ENCODE results near the gene DCDC2C.
"Not testable (repeated sequence)": the region's sequence is repeated elsewhere in the genome, so short reads cannot be mapped to it uniquely, and the experiment has no call there.

DCDC2C gene

DNA sequence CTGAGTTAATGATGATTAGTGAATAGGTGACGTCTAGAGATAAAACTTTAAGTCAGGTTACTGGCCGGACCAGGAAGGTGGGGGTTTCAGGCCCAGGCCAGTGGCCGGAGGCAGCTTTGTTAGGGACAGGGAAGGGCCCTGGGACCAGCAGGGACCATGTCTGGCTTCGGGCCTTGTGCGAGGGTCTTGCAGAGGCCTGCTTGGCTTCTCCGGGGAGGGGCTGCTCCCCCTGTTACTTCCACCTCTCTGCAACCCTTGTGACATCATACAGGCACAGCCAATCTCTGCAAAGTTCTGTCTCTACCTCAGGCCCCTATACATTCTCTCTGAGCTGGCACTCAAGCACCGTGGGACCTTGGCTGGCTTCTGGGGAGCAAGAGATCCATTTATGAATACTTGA is 45.5 kb upstream of the DCDC2C start, which contains the start of gene ALLC:
Gene ALLC, plus strand, starts transcription at position 320 of the 400 bp plus-strand sequence. CDS start 12,958 bp downstream, outside the sequence.
- no peak for DNase-seq (ENCODE audit: low read depth)
- TF ChIP-seq, protein P1, sequence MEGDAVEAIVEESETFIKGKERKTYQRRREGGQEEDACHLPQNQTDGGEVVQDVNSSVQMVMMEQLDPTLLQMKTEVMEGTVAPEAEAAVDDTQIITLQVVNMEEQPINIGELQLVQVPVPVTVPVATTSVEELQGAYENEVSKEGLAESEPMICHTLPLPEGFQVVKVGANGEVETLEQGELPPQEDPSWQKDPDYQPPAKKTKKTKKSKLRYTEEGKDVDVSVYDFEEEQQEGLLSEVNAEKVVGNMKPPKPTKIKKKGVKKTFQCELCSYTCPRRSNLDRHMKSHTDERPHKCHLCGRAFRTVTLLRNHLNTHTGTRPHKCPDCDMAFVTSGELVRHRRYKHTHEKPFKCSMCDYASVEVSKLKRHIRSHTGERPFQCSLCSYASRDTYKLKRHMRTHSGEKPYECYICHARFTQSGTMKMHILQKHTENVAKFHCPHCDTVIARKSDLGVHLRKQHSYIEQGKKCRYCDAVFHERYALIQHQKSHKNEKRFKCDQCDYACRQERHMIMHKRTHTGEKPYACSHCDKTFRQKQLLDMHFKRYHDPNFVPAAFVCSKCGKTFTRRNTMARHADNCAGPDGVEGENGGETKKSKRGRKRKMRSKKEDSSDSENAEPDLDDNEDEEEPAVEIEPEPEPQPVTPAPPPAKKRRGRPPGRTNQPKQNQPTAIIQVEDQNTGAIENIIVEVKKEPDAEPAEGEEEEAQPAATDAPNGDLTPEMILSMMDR (IDR thresholded peaks at IDR 0.05; ENCODE audit: low read depth, low read length, missing control alignments) = no peak
- H3K4me3 ChIP-seq (ENCODE audit: low read depth, low read length) = no peak within 1 kb of the TSS
- in situ Hi-C loops (cut with HindIII; ENCODE audit: low sequenced_read_pairs) = no loop called here

DNA sequence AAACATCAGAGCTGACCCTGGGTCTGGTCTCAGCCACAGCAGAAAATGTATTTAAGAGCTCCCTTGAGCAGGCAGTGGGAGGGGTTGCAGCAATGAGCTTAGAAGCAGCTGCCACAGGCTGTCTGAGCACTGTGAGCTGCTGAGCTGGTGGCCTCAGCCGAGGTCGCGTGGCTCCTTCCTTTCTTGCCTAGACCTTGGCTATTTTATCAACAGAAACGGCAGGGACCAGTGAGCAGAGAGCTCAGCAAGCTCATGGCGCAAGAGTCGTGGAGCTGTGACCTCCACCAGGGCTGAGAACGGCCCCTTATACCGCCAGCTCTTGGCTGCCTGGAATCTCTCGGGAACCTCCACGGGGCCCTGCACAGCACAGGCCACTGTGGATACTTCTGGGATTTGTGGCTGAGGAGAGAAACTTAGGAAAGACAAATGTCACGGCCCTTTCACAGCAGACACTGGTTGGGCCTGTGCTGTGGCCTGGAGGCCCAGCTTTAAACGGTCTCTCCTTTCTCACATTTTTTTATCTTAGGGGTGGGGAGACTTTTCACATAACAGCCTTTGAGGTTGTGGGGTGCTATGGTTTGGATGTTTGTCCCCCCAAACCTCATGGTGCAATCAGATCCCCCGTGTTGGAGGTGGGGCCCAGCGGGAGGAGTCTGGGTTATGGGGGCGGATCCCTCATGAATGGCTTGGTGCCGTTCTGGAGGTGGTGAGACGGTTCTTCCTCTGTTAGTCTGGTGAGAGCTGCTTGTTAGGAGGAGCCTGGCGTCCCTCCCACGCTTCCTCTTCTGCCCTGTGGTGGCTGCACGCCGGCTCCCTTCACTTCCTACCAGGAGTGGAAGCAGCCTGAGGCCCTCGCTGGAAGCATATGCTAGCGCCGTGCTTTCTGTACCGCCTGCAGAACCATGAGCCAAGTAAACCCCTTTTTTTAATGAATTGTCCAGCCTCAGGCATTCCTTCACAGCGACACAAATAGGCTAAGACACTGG is 43.6 kb upstream of the DCDC2C start:
- DNase-seq (ENCODE audit: low read depth) = no peak
- TF ChIP-seq, protein P1 (IDR thresholded peaks at IDR 0.05; ENCODE audit: low read depth, low read length, missing control alignments) = no peak
- in situ Hi-C loops (cut with HindIII; ENCODE audit: low sequenced_read_pairs) = no loop called here
- H3K4me3 ChIP-seq (ENCODE audit: low read depth, low read length) = no peak overlapping the region

DNA sequence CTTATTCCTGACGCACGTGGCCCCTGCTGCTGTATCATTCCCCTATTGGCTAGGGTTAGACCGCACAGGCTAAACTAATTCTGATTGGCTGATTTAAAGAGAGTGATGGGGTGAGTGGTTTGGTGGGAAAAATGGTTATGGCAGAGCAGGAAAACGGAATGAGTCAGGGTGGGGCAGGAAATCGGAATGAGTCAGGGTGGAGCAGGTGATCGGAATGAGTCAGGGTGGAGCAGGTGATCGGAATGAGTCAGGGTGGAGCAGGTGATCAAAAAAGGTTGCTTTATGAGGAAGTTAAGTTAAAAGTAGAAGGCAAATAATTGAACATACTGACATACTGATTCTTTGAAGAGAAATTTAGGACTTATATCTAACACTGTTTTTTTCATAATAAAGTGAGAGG is 42.7 kb upstream of the DCDC2C start:
- H3K4me3 ChIP-seq (ENCODE audit: low read depth, low read length); in situ Hi-C loops (cut with HindIII; ENCODE audit: low sequenced_read_pairs); DNase-seq (ENCODE audit: low read depth): not testable (repeated sequence)

DNA sequence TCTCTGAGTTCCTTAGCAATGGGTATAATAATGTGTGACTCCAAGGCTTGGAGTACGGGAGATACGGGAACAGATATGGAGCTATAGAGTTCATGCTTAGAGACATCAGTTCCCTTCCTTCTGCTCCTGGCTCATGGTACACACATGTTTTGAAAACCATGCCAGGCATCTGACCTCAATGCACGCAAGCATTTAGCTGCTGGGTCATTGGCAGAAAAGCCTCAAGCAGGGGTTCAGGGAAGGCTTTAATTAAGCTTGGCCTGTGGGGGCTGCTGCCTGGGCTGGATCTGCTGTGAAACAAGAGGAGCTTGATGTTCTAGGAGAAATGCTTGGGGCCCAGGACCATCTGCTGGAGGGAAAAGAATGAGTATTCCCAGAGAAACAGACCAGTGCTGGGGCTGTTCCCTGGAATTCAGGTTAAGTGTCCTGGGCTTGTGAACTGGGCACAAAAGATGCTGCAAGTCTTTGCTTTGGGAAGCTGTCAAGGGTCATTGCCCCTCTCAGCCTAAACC is 42.2 kb upstream of the DCDC2C start:
- in situ Hi-C loops (cut with HindIII; ENCODE audit: low sequenced_read_pairs) = no loop called here
- DNase-seq (ENCODE audit: low read depth) = no peak
- H3K4me3 ChIP-seq (ENCODE audit: low read depth, low read length) = no peak overlapping the region
- TF ChIP-seq, protein P1 (IDR thresholded peaks at IDR 0.05; ENCODE audit: low read depth, low read length, missing control alignments) = no peak

DNA sequence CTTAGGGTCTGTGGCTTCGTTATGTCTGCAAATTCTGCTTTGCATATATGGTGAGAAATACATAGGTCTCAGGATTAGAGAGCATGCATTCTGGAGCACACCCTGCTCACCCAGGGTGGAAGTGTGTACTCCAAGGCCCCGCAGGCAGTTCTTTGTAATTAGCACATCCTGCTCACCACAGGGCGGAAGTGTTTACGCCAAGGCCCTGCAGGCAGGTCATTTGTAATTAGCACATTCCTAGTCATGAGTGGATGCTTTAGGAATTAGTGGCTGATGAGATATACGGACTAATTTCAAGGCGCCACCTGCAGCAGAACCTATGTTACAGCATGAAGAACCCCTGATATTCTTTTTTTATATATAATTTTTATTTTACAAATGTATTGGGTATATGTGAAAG is 41.1 kb upstream of the DCDC2C start:
- H3K4me3 ChIP-seq (ENCODE audit: low read depth, low read length) = no peak overlapping the region
- TF ChIP-seq, protein P1 (IDR thresholded peaks at IDR 0.05; ENCODE audit: low read depth, low read length, missing control alignments) = no peak
- no peak for DNase-seq (ENCODE audit: low read depth)
- in situ Hi-C loops (cut with HindIII; ENCODE audit: low sequenced_read_pairs) = no loop called here

DNA sequence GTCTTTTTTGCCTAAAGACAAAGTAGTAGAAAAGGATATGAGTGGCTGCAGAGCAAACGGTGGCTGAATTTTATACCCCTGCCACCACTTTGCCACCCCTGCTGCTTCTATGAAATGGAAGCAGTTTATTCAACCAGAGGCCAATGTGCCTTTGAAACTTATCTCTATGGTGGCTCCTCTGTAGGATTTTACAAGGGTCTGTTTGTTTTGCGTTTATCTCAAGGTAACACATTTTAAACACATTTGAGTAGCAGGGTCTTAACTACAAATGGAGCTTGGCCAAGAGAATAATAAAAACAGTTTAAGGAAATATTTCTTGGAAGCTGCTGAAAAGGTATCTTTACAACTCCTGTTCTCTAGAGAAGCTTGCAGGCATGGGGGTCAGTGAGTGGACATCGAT is 39.3 kb upstream of the DCDC2C start:
- no peak for DNase-seq (ENCODE audit: low read depth)
- in situ Hi-C loops (cut with HindIII; ENCODE audit: low sequenced_read_pairs) = no loop called here
- H3K4me3 ChIP-seq (ENCODE audit: low read depth, low read length) = no peak overlapping the region
- TF ChIP-seq, protein P1 (IDR thresholded peaks at IDR 0.05; ENCODE audit: low read depth, low read length, missing control alignments) = no peak

DNA sequence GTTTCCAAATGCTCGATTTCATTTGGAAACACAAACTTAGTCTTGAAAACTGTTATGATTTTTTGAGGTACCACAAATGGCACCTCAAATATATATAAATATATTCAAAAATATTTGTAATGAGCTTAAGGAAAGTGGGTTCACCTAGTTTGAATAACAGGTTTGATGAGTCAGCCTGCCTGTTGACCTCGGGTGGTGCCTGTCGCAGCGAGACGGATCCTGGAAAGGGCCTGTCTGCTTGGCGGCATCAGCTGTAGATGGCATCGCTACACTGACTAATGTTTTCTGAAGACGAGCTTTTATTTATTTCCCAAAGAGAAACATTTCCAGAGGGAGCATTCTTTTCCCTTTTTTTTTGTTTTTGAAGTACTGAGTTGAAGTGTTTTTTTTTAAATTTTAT is 38.5 kb upstream of the DCDC2C start:
- DNase-seq (ENCODE audit: low read depth) = no peak
- TF ChIP-seq, protein P1 (IDR thresholded peaks at IDR 0.05; ENCODE audit: low read depth, low read length, missing control alignments) = no peak
- in situ Hi-C loops (cut with HindIII; ENCODE audit: low sequenced_read_pairs) = no loop called here
- H3K4me3 ChIP-seq (ENCODE audit: low read depth, low read length) = no peak overlapping the region

Data from astrocyte of the cerebellum (primary cell).